HG02610 (cell line): ENCODE results near the gene SNCA.

ENCODE experiments used
- ATAC-seq: cut with Tn5 transposase; IDR thresholded peaks from one replicate; pipeline ENCODE4 v1.9.1; 2021; ENCODE audit warnings: mild to moderate bottlenecking, moderate library complexity; ENCODE audit not compliant: unreplicated experiment

SNCA gene

GRCh38 chr4:89757154-89757719 is 79.7 kb downstream of the SNCA start:
- ATAC-seq = no peak

- ATAC-seq = no peak
Measured at GRCh38 chr4:89755220-89755619, 81.7 kb downstream of the SNCA start.

GRCh38 chr4:89754531-89754930 is 82.4 kb downstream of the SNCA start:
- no peak for ATAC-seq

GRCh38 chr4:89753601-89754066 is 83.3 kb downstream of the SNCA start:
- ATAC-seq = no peak

GRCh38 chr4:89752932-89753598 is 83.9 kb downstream of the SNCA start:
- no peak for ATAC-seq

- ATAC-seq = no peak
Measured at GRCh38 chr4:89751416-89751815, 85.5 kb downstream of the SNCA start.

GRCh38 chr4:89746377-89746776 is 90.6 kb downstream of the SNCA start:
- ATAC-seq = no peak

- no peak for ATAC-seq
Measured at GRCh38 chr4:89745708-89746107, 91.3 kb downstream of the SNCA start.

GRCh38 chr4:89744914-89745313 is 92.0 kb downstream of the SNCA start:
- ATAC-seq = no peak

GRCh38 chr4:89741768-89742167 is 95.2 kb downstream of the SNCA start:
- ATAC-seq = no peak

GRCh38 chr4:89739311-89739988 is 97.5 kb downstream of the SNCA start:
- ATAC-seq = no peak

GRCh38 chr4:89737888-89738287 is 99.1 kb downstream of the SNCA start:
- no peak for ATAC-seq

- ATAC-seq = no peak
Measured at GRCh38 chr4:89733946-89734345, 103.0 kb downstream of the SNCA start.

GRCh38 chr4:89727238-89727637 is 109.7 kb downstream of the SNCA start:
- ATAC-seq = no peak

- ATAC-seq = no peak
Measured at GRCh38 chr4:89725268-89725667, 111.7 kb downstream of the SNCA start.

GRCh38 chr4:89724716-89725115 is 112.2 kb downstream of the SNCA start:
- ATAC-seq = no peak

- ATAC-seq = no peak
Measured at GRCh38 chr4:89723096-89723495, 113.9 kb downstream of the SNCA start.

- no peak for ATAC-seq
Measured at GRCh38 chr4:89722517-89722916, 114.4 kb downstream of the SNCA start.

- no peak for ATAC-seq
Measured at GRCh38 chr4:89720981-89721380, 116.0 kb downstream of the SNCA start.

- ATAC-seq = no peak
Measured at GRCh38 chr4:89719536-89720090, 117.3 kb downstream of the SNCA start.

- ATAC-seq = no peak
Measured at GRCh38 chr4:89716893-89717292, 120.1 kb downstream of the SNCA start.

GRCh38 chr4:89715631-89716030 is 121.3 kb downstream of the SNCA start:
- no peak for ATAC-seq
